ENCODE results near the gene LOXHD1.

GRCh38 chr18:46436621-46437020 lies 220.4 kb downstream of the LOXHD1 start:
- no peak for TF ChIP-seq EZH2 (IDR thresholded peaks at IDR 0.05; ENCODE audit: borderline replicate concordance, low read depth, low read length, poor library complexity, severe bottlenecking)
- no peak for TF ChIP-seq CTCF (conservative IDR thresholded peaks at IDR 0.05; ENCODE audit: low read depth, low read length)
